Uterus (tissue), 4 donors: Measurements from ENCODE around the gene DEAF1. TPM values are rescaled to one million over a fixed set of nuclear protein-coding genes. Genes with fewer than 3 reads are reported as not detected.

Source experiments
- DNase-seq, 2 donors: peaks; one replicate each; pipeline ENCODE4 v3.0.0-alpha.2; 2019 to 2020
- H3K27ac ChIP-seq, 2 donors: fragments of 200-600 bp; sonication (generic); 1 replicate in 1 of 2; 2 replicates in 1 of 2; pipeline ENCODE4 v1.5.1; 2016 to 2018
- H3K27me3 ChIP-seq, 2 donors: fragments of 200-600 bp; sonication (generic); one replicate each; pipeline ENCODE4 v1.5.1; 2018 to 2019; ENCODE audit warnings: control low read depth in 1 of 2
- H3K36me3 ChIP-seq, 2 donors: fragments of 200-600 bp; sonication (generic); one replicate each; pipeline ENCODE4 v1.5.1; 2019; ENCODE audit warnings: control low read depth in 1 of 2
- H3K4me1 ChIP-seq, 2 donors: fragments of 200-600 bp; sonication (generic); one replicate each; pipeline ENCODE4 v1.5.1; 2018 to 2019; ENCODE audit warnings: control low read depth in 1 of 2
- H3K4me3 ChIP-seq, 2 donors: fragments of 200-600 bp; sonication (generic); 1 replicate in 1 of 2; 2 replicates in 1 of 2; pipeline ENCODE4 v1.5.1; 2018 to 2019; ENCODE audit warnings: mild to moderate bottlenecking in 1 of 2
- H3K9me3 ChIP-seq, 2 donors: fragments of 200-600 bp; sonication (generic); one replicate each; pipeline ENCODE4 v1.5.1; 2019; ENCODE audit warnings: control low read depth in 1 of 2
- CTCF ChIP-seq, 4 experiments: fragments of 200-600 bp in 2 of 4; fragments of 450-650 bp in 2 of 4; sonication (generic) in 2 of 4; IDR thresholded peaks; one replicate each; pipeline ENCODE4 v1.5.1; 2016 to 2019; ENCODE audit warnings: antibody characterized with exemption in 4 of 4, mild to moderate bottlenecking in 2 of 4, moderate library complexity in 1 of 4
- POLR2A ChIP-seq, 2 donors: fragments of 450-650 bp; IDR thresholded peaks; one replicate each; pipeline ENCODE4 v1.6.1; 2016; ENCODE audit warnings: antibody characterized with exemption in 2 of 2, mild to moderate bottlenecking in 1 of 2, moderate library complexity in 1 of 2
- intact Hi-C: fragments of 100-400 bp; cut with DNase I; formaldehyde crosslinking; loops from one replicate; pipeline ENCODE4 v1.15.1; 2023; ENCODE audit warnings: low total_unique reads
- total RNA-seq, 4 donors: library from RNA; depleted of rRNA in 3 of 4; stranded (reverse); fragments of >200 nt in 3 of 4; gene quantifications; one replicate each; pipeline versions ENCODE4 v1.1.0 to v1.2.4, GENCODE V29; 2014 to 2023
- donor health status: DM: yes; HTN: yes; CAD: no.

Gene DEAF1
- total RNA-seq, 4 donors from 2014 or later = 7.9 to 45.6 (median 20.4) TPM

- Histone ChIP-seq H3K9me3 (no peaks in the 10 kb centered on the region), H3K4me3 (no peak overlapping the region), H3K36me3 (no peaks in the 10 kb centered on the region), H3K27me3 (no peaks in the 10 kb centered on the region), H3K27ac (no peak overlapping the region), H3K4me1 (no peaks in the 10 kb centered on the region)
- intact Hi-C loops = no loop called here
- no peak for DNase-seq
- TF ChIP-seq CTCF (IDR thresholded peaks at IDR 0.05) = no peak
- no peak for TF ChIP-seq POLR2A (IDR thresholded peaks at IDR 0.05)
Observed at GRCh38 chr11:595400-595799, 99.6 kb downstream of the DEAF1 start.

Other genes starting within 250 kb of the DEAF1 start
- gene PTDSS2, start 244.9 kb downstream of the DEAF1 start, total RNA-seq = 10 to 100 TPM; 20.7 to 43.7 (median 22.8) TPM
- gene RNH1, start 188.0 kb downstream of the DEAF1 start, total RNA-seq = 100 to 1,000 TPM; 111 to 175 (median 142) TPM
- gene HRAS, start 159.6 kb downstream of the DEAF1 start, total RNA-seq = 10 to 100 TPM in 3 of 4 donors, 1 to 10 TPM in 1; 5.4 to 37.6 (median 23.8) TPM
- gene LRRC56, start 157.7 kb downstream of the DEAF1 start, total RNA-seq = 1 to 10 TPM in 2 of 4 donors, not detected in 2; 1.7 to 1.9 TPM
- gene LMNTD2, start 134.5 kb downstream of the DEAF1 start, total RNA-seq = 1 to 10 TPM in 1 of 4 donors, under 1 TPM in 2, not detected in 1; 0.14 to 2.2 (median 0.51) TPM
- 10 to 100 TPM in 2 of 4 donors, 1 to 10 TPM in 1, under 1 TPM in 1; 0.59 to 13.1 (median 8.0) TPM for gene RASSF7, start 134.3 kb downstream of the DEAF1 start, total RNA-seq
- 10 to 100 TPM in 3 of 4 donors, 1 to 10 TPM in 1; 5.0 to 45.8 (median 24.1) TPM for gene PHRF1, start 118.8 kb downstream of the DEAF1 start, total RNA-seq
- gene IRF7, start 79.3 kb downstream of the DEAF1 start, total RNA-seq = 10 to 100 TPM in 3 of 4 donors, 1 to 10 TPM in 1; 9.1 to 33.6 (median 13.1) TPM
- under 1 TPM in 3 of 4 donors, not detected in 1; 0.26 to 0.55 (median 0.29) TPM for gene CDHR5, start 70.3 kb downstream of the DEAF1 start, total RNA-seq
- gene SCT, start 68.0 kb downstream of the DEAF1 start, total RNA-seq = not detected
- gene DRD4, start 58.0 kb downstream of the DEAF1 start, total RNA-seq = 1 to 10 TPM in 1 of 4 donors, not detected in 3; 4.5 TPM
- 10 to 100 TPM in 2 of 4 donors, 1 to 10 TPM in 2; 2.6 to 35.3 (median 8.1) TPM for gene TMEM80, start 594 bp upstream of the DEAF1 start, total RNA-seq
- gene EPS8L2, start 11.0 kb upstream of the DEAF1 start, total RNA-seq = 10 to 100 TPM; 12.2 to 52.8 (median 32.3) TPM
- gene TALDO1, start 52.2 kb upstream of the DEAF1 start, total RNA-seq = 100 to 1,000 TPM in 1 of 4 donors, 10 to 100 TPM in 3; 60.3 to 146 (median 66.9) TPM
- 10 to 100 TPM; 11.8 to 81.1 (median 29.3) TPM for gene GATD1, start 82.3 kb upstream of the DEAF1 start, total RNA-seq
- under 1 TPM in 1 of 4 donors, not detected in 3; 0.41 TPM for gene CEND1, start 94.9 kb upstream of the DEAF1 start, total RNA-seq
- gene SLC25A22, start 103.1 kb upstream of the DEAF1 start, total RNA-seq = 10 to 100 TPM in 1 of 4 donors, 1 to 10 TPM in 2, under 1 TPM in 1; 0.29 to 20.8 (median 5.4) TPM
- 10 to 100 TPM in 2 of 4 donors, 1 to 10 TPM in 2; 1.3 to 20.2 (median 10.1) TPM for gene PIDD1, start 110.0 kb upstream of the DEAF1 start, total RNA-seq
- 1,000 to 10,000 TPM in 1 of 4 donors, 100 to 1,000 TPM in 3; 100 to 1,968 (median 496) TPM for gene RPLP2, start 114.7 kb upstream of the DEAF1 start, total RNA-seq
- gene PNPLA2, start 123.7 kb upstream of the DEAF1 start, total RNA-seq = 10 to 100 TPM; 16.9 to 96.2 (median 37.1) TPM
- 10 to 100 TPM in 1 of 4 donors, 1 to 10 TPM in 2, under 1 TPM in 1; 0.77 to 15.5 (median 2.5) TPM for gene CRACR2B, start 132.7 kb upstream of the DEAF1 start, total RNA-seq
- 100 to 1,000 TPM in 3 of 4 donors, 10 to 100 TPM in 1; 76.8 to 382 (median 259) TPM for gene CD151, start 137.7 kb upstream of the DEAF1 start, total RNA-seq
- 10 to 100 TPM; 10.5 to 81.5 (median 42.8) TPM for gene POLR2L, start 147.3 kb upstream of the DEAF1 start, total RNA-seq
- gene TSPAN4, start 147.6 kb upstream of the DEAF1 start, total RNA-seq = 100 to 1,000 TPM in 2 of 4 donors, 10 to 100 TPM in 2; 68.4 to 119 (median 105) TPM
- 10 to 100 TPM; 20.3 to 57.9 (median 48.4) TPM for gene CHID1, start 215.6 kb upstream of the DEAF1 start, total RNA-seq
- 100 to 1,000 TPM in 1 of 4 donors, 10 to 100 TPM in 3; 25.6 to 120 (median 40.4) TPM for gene AP2A2, start 230.6 kb upstream of the DEAF1 start, total RNA-seq